ENCODE data around the gene FHL2.

- TF ChIP-seq CTCF (conservative IDR thresholded peaks at IDR 0.05 in 1 of 2, IDR thresholded peaks at IDR 0.05 in 1 of 2; ENCODE audit: extremely low read depth in 1 of 2, insufficient read depth in 1 of 2, low read depth in 1 of 2, low read length in 2 of 2): no peak
- TF ChIP-seq EZH2 (IDR thresholded peaks at IDR 0.05; ENCODE audit: borderline replicate concordance, low read length): no peak
Measured at GRCh38 chr2:105324101-105324500, 74.8 kb downstream of the FHL2 start.
